C4-2B (cell line): ENCODE measurements around the gene TALDO1.
A peak's percentile ranks its signal among the peaks of the same experiment; 100 is the strongest.

Experiments
- H3K27ac ChIP-seq: fragments of 450-650 bp; 2 replicates; pipeline ENCODE4 v1.5.1; 2017
- ZFX ChIP-seq: fragments of 450-650 bp; IDR thresholded peaks from 2 replicates; pipeline ENCODE4 v1.6.1; 2017
- TF ChIP-seq, protein P1 (sequence below): fragments of 450-650 bp; conservative IDR thresholded peaks from 2 replicates; pipeline ENCODE4 v1.5.1; 2017; ENCODE audit warnings: mild to moderate bottlenecking

The TALDO1 gene

DNA sequence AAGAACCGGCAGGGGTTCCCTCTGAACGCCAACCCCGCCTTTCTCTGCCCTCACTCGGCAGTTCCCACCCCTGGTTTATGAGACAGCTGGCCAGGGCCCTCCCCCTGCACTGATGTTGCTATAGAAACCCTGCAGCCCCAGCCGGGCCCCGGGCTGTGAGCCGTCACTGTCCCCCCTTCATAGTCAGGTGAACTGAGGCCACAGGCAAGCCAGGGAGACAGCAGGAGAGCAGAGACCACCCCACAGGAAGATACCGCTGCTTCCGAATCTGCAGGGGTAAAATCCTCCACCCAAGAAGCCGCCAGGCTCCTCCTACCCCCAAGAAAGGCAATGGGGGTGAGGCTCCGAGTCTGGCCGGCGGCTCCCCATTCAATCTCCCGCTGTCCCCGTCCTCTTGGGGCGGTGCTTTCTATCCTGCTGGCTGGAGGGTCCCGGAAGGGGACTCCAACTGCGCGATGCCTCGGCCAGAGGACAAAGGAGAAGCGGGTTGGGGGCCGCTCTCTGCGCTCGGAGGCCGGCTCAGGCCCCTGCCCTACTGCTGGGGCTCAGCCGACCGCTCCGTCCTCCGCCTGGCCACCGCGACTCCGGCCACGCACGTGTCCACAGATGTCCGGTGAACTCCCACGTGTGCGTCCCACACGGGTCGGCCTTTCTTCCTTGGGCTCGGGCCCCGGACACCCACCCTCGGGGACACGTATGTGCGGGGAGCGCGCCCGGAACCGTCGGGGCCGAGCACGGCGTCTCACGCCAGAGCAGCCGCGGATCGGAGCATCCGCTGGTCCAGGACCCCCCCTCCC lies 50.2 kb downstream of the TALDO1 start:
- peak; percentile 67; the same call in 1 of the 2 replicates for TF ChIP-seq ZFX
- TF ChIP-seq, protein P1, sequence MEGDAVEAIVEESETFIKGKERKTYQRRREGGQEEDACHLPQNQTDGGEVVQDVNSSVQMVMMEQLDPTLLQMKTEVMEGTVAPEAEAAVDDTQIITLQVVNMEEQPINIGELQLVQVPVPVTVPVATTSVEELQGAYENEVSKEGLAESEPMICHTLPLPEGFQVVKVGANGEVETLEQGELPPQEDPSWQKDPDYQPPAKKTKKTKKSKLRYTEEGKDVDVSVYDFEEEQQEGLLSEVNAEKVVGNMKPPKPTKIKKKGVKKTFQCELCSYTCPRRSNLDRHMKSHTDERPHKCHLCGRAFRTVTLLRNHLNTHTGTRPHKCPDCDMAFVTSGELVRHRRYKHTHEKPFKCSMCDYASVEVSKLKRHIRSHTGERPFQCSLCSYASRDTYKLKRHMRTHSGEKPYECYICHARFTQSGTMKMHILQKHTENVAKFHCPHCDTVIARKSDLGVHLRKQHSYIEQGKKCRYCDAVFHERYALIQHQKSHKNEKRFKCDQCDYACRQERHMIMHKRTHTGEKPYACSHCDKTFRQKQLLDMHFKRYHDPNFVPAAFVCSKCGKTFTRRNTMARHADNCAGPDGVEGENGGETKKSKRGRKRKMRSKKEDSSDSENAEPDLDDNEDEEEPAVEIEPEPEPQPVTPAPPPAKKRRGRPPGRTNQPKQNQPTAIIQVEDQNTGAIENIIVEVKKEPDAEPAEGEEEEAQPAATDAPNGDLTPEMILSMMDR, result no peak
- peak overlapping the region; percentile 87 for H3K27ac ChIP-seq

DNA sequence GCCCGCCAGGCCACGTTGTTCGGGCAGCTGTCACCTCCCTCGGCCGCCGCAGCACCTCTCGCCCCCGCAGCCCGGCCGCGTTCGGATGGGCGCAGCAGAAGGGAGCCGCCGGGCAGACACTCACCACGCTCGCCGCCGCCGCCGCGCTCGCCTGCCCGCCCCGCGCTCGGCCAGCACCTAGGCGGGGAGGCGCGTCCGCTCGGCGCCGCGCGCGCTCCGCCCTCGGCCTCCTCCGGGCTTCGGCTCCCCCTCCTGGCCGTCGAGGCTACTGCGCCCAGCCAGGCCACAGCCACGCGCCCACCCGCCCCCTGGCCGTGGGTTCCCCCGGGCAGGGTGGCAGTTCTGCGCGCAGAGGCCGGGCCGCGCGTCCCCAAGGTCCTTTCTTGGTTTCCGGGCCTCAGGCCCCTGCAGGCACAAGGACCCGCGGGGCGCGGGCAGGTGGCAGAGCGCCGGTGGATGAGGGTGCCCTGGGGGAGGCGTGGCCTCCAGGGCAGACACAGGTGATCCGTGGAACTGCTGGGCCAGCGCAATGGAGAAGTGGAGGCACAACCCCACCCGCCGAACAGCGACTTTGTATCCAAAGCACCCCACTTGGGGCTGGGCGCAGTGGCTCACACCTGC lies 50.9 kb downstream of the TALDO1 start, which contains the start of gene SLC25A22:
Gene SLC25A22, minus strand, starts transcription at position 189 of the 621 bp plus-strand sequence. CDS start 3,275 bp downstream, outside the sequence.
- peak within 1 kb of the TSS; percentile 87 for H3K27ac ChIP-seq
- TF ChIP-seq, protein P1, result peak; percentile 98
- TF ChIP-seq ZFX, result no peak

DNA sequence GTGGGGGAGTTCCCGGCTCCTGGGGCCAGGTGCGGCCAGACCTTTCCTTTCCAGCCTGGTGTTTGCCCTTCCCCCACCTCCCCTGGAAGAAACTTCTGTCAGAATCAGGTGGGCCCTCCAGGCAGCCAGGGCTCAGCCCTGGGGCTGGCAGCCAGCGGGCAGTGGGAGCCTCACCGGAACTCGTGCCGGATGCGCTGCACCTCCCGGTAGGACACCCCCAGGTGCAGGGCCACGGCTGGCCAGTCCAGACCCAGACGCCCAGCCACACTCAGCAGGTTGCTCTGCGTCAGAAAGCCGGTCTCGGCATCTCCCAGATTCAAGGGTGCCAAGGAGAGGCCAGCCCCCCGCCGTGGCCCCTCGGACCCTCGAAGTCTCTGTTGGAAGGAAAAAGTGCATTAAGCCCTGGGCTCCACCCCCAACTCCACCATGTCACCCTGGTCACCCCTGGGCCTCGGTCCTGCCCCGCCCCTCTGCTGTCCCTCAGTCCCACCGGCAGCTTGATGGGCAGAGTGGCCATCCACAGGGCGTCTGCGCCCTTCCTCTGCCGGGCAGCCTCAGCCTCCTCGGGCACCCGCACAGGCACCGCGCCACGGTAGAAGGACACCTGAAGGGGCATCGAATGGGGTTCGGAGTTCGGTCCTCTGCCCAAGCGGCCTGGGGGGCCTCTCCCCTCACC lies 52.5 kb downstream of the TALDO1 start:
- no peak for TF ChIP-seq ZFX
- TF ChIP-seq, protein P1, result no peak
- no peak overlapping the region for H3K27ac ChIP-seq

DNA sequence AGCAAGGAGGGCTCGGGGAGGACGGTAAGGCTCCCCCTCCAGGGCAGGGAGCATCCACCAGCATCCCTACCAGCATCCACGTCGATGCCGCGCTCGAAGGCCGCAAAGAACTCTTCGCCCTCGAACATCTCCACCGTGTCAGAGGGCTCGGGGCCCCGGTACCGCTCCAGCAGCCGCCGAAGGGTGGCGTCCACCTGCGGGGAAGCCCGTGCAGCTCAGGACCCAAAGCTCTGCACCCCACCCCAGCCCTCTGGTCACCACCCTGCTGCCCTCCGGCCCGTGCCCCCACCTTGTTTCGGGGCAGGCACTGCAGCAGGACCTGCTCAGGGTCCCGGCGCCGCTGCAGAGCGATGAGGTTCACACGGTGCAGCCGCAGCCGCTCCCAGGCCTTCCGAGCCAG lies 53.2 kb downstream of the TALDO1 start:
- TF ChIP-seq, protein P1, result no peak
- no peak for TF ChIP-seq ZFX
- H3K27ac ChIP-seq, result no peak overlapping the region

DNA sequence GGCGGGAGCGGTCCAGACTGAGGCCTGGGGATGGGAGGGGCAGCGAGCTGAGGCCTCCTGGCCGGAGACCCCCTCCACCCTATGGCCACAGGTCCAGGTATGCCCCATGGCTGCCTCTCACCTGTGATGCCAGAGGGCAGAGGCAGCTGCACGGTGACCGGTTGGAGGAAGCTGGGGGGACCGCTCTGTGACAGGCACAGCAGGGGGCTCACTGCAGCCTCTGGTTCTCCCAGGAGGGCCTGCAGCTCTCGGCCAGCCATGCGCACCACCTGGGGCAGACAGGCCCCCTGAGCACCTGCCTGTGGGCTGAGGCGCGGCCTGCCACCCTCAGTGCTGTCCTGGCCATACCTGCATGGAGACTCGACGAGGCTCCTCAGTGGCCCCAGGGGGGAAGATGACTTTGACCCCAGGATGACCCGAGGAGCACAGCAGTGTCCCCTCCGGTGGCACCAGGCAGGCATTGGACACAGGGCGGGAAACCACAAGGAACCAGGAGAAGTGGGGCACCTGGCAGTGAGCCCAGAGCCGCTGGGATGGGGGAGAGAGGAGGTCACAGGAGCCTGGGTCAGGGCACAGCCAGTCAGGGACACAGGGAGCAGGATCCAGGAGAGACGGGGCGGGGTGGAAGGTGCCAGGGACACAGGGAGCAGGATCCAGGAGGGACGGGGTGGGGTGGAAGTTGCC lies 54.0 kb downstream of the TALDO1 start:
- H3K27ac ChIP-seq, result no peak overlapping the region
- TF ChIP-seq, protein P1, result no peak
- TF ChIP-seq ZFX, result no peak

DNA sequence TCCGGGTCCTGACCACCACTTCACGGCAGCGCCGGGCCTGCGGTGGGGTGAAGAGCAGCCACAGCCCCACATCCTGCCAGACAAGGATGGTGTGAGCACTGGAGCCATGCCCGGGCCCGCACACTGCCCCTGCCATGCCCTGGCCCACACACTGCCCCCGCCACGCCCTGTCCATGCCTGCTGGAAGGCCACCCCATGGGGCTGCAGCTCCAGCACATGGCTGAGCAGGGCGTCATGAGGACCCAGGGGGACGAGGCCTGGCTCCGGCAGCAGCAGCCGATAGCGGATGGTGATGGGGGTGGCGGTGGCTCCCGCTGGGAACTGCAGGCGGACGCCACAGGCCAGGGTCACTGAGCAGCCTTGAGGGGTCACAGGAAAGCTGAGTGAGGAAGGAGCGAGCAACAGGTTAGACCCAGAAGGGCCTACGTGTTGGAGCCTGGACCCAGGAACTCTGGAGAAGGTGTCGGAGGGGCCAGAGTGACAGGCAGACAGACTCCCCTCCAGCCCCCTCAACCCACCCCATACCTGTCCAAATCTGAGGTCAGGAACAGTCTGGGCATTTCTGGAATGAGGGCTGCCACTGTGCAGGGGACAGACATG lies 54.9 kb downstream of the TALDO1 start:
- no peak overlapping the region for H3K27ac ChIP-seq
- TF ChIP-seq ZFX, result no peak
- TF ChIP-seq, protein P1, result no peak
